GM19035 (cell line): ENCODE measurements around the gene AHSP.
"Not testable (repeated sequence)": the region's sequence is repeated elsewhere in the genome, so short reads cannot be mapped to it uniquely, and the experiment has no call there.

Source experiments
- ATAC-seq: cut with Tn5 transposase; IDR thresholded peaks from one replicate; pipeline ENCODE4 v1.9.1; 2021; ENCODE audit not compliant: unreplicated experiment

The AHSP gene, protein sequence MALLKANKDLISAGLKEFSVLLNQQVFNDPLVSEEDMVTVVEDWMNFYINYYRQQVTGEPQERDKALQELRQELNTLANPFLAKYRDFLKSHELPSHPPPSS

DNA sequence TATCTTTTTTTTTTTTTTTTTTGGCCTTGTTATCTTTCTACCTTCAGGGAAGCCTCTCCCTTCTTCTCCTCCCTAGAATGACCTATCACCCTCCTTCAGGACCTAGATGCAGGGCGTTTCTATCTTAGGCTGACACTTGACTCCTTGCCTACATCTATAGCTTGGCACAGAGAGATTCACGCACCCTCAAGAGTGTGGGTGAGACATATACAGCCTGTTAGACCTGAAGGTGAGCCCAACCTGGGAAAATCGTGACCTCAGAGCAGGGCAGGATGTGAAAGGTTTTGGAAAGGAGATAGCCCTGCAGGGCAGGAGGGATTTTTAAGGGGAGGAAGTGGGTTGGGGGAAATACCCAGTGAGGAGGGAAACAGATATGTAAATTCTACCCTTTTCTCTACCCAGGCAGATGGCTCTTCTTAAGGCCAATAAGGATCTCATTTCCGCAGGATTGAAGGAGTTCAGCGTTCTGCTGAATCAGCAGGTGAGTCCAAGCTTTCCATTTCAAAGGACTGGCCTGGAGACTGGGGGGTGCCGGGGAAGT is at the start of gene AHSP:
Gene AHSP (plus strand): TSS at position 167 of the 541 bp plus-strand sequence. CDS start 240 bp downstream, at position 407.
- no peak for ATAC-seq

DNA sequence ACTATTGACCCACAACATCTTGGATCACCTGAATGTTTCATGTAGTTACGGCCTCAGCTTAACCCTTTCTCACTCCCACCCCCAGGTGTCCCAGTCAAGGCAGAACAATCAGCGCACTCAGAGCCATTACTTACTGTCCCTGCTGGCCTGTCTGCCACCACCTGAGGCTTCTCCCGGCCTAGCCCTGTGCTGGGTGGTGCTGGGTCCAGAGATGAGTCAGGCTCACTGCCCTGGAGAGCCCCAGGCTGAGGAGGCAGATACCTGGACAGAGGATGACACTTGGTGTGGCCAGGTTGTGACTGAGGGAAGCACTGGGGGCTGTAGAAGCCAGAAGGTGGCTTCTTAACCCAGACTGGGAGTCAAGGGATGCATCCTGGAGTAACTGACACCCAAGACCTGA is 48.7 kb upstream of the AHSP start:
- ATAC-seq: no peak

DNA sequence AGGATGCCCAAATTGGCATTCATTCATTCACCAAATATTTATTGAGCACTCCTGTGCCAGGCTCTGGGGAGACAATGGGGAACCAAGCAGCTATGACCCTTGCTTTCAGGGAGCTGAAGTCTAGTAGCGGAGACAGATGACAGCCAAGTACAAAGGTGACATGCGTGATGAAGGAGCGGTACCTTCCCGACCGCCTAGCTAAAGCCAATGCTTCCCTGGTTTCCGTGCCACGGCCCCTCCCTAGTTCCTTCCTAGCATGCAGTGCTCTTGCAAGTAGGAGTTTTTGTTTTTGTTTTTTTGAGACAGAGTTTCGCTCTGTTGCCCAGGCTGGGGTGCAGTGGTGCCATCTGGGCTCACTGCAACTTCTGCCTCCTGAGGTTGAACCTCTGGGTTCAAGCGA is 47.9 kb upstream of the AHSP start:
- no peak for ATAC-seq

DNA sequence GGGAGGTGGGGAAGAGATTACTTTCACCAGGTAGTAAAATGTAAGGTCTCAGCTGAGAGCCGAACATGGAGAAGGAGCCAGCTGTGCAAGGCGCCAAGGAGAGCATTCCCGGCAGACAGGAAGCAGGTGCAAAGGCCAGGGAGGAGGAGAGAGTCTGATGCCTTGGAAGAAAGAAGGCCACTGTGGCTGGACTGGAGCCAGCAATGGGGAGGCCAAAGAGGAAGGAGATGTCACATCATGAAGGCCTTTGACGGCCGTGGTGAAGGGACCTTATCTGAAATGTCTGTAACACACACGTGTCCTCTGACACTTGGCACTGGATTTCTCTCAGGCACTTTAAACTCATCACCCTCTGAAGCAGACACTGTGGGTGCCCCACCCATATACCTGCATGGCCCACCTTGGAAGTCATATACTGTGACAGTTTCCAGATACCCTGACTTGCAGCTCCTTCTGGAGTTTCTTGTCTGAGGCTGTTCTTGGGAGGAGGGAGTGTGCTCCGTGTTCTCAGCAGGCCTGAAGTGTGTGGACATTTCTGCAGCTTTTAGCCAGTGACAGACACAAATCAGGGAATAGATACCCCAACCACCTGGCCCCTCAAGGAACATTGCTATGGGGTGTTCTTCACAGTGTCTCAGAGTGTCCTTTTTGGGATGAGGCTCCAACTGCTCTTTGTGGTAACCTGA is 46.7 kb upstream of the AHSP start:
- no peak for ATAC-seq

DNA sequence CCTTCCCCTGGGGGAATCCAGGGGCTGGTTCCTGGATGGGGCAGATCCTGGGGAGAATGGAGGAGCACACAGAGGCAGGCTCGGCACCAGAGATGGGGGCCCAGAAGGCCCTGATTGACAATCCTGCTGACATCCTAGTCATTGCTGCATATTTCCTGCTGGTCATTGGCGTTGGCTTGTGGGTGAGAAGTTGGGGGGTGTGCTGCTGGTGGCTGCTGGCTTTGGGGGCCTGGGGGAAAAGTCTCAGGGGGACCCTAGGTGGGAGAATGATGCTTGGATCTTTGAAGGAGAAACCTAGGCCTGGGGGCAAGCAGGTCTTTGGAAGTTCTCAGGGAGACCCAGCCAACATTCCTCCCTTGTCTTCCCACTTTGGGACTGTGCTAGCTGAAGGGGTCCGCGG is 44.6 kb upstream of the AHSP start, which contains the start of gene SLC5A2:
Gene SLC5A2 (plus strand): TSS at position 43 of the 400 bp plus-strand sequence. CDS start 14 bp downstream, at position 57.
- ATAC-seq: no peak

DNA sequence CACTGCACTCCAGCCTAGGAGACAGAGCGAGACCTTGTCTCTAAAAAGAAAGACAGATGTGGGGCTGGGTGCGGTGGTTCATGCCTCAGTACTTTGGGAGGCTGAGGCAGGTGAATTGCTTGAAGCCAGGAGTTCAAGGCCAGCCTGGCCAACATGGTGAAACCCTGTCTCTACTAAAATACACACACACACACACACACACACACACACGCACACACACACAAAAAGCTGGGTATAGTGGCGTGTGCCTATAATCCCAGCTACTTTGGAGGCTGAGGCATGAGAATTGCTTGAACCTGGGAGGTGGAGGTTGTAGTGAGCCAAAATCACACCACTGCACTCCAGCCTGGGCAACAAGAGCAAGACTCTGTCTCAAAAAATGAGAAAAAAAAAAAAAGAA is 43.7 kb upstream of the AHSP start:
- ATAC-seq: not testable (repeated sequence)

DNA sequence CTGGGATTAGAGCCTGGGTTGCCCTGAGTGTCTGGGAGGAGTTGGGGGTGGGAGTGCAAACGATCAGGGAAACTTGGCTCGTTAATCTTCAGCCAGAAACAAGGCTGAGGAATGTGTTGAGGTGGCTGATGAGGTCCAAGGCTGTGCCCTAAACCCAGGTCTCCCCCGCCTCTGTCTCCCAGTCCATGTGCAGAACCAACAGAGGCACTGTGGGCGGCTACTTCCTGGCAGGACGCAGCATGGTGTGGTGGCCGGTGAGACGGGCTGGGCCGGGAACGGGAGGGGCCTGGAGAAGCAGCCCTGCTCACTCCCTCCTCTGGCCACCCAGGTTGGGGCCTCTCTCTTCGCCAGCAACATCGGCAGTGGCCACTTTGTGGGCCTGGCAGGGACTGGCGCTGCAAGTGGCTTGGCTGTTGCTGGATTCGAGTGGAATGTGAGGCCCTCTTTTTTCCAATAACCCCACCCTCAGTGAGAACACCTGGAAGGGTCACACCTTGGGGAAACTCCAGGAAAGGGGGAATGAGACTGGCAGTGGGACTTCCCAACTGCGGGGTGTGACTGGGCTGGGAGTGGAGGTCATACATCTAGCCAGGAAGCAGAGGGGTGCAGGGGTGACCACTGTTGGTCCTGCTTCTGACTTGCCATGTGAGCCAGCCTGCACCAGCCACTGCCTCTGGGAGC is 43.1 kb upstream of the AHSP start:
- ATAC-seq: no peak

DNA sequence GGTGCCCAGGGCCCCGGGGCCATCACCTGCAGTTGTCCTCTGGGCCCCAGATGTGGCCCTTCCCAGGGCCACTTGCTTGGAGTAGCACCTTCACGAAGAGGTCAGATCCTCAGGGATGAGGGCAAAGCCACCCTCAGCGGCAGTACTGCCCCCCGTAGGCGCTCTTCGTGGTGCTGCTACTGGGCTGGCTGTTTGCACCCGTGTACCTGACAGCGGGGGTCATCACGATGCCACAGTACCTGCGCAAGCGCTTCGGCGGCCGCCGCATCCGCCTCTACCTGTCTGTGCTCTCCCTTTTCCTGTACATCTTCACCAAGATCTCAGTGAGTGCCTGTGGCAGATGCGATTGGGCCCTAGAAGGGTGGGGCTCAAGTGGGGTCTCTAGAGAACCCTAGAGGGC is 42.1 kb upstream of the AHSP start:
- no peak for ATAC-seq

DNA sequence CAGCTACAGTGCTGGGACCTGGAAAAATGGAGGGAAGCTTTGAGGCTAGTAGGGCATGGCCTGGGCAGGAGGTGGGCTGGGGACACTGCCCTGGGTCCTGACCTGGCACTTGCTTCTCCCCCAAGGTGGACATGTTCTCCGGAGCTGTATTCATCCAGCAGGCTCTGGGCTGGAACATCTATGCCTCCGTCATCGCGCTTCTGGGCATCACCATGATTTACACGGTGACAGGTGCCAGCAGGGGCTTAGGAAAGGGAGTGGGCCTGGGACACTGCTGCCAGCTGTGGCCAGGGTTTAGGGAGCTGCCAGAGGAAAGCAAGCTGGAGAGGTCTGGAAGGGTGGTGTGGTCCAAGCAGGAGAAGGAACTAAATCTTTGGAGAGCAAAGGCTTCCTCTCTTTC is 41.7 kb upstream of the AHSP start:
- no peak for ATAC-seq

DNA sequence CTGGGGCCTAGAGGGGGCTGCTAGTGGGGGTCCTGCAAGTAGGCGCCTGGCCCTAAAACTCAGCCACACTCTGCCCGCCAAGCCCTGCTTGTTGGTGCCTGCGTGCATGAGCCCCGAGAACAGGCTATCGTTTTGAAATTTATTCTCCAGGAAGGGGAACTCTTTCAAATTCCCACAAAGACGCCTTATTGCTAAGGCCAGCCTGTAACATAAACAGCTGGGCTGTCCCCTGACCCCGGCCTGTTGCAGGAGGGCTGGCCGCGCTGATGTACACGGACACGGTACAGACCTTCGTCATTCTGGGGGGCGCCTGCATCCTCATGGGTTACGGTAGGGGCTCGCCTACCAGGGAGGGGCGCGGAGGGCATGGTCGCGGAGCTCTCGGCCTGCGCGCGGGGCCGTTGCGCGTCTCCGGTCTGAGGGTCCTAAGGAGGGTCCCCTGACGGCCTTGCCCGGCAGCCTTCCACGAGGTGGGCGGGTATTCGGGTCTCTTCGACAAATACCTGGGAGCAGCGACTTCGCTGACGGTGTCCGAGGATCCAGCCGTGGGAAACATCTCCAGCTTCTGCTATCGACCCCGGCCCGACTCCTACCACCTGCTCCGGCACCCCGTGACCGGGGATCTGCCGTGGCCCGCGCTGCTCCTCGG is 40.5 kb upstream of the AHSP start:
- peak; percentile 3 for ATAC-seq

DNA sequence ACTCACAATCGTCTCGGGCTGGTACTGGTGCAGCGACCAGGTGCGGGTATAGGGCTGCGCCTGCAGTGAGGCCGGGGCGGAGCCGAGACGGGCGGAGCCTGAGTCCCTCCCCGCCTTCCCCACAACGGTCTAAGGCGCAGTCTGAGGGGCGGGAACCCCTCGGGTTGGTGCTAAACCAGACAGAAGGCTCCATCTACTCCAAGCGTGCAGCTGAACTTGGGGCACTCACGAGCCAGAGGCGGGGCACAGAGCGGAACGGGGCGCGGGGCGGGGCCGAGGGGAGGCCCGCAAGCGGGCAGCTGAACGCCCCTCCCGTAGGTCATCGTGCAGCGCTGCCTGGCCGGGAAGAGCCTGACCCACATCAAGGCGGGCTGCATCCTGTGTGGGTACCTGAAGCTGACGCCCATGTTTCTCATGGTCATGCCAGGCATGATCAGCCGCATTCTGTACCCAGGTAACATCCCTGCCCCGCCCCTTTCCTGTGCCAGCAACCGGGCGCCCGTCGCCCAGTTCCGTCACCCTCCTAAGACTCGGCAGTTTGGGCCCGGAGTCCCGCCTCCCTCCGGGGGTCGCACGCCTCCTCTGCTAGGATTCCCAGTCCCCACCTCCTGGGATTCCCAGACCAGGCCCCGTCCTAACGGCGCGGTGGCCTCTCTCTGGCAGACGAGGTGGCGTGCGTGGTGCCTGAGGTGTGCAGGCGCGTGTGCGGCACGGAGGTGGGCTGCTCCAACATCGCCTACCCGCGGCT is 39.8 kb upstream of the AHSP start:
- ATAC-seq: peak; percentile 90

DNA sequence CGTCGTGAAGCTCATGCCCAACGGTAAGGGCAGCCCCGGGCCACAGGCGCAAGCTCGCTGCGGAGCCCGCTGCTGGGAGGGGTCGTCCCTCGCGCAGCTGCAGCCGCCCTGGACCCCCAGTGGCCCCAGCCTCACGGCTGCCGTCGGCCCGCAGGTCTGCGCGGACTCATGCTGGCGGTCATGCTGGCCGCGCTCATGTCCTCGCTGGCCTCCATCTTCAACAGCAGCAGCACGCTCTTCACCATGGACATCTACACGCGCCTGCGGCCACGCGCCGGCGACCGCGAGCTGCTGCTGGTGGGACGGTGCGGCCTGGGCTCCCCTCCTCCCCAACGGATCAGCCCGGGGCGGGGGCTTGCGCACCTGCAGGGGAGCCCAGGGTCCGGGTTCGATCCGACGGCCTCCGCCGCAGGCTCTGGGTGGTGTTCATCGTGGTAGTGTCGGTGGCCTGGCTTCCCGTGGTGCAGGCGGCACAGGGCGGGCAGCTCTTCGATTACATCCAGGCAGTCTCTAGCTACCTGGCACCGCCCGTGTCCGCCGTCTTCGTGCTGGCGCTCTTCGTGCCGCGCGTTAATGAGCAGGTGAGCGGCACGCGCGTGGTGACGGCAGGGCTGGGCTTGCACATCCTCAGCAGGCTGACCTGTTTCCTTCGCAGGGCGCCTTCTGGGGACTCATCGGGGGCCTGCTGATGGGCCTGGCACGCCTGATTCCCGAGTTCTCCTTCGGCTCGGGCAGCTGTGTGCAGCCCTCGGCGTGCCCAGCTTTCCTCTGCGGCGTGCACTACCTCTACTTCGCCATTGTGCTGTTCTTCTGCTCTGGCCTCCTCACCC is 39.0 kb upstream of the AHSP start:
- ATAC-seq: no peak

DNA sequence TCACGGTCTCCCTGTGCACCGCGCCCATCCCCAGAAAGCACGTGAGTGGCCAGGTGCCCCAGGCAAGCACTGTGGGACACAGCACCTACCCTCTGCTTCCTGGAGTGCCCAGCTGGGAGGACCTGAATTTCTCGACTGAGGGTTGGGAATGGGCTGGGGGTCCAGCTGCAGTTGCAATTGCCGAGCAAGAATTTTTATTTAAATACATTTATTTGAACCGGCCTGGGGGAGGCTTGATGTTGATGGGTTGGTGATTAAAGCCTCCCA is 38.5 kb upstream of the AHSP start:
- no peak for ATAC-seq

DNA sequence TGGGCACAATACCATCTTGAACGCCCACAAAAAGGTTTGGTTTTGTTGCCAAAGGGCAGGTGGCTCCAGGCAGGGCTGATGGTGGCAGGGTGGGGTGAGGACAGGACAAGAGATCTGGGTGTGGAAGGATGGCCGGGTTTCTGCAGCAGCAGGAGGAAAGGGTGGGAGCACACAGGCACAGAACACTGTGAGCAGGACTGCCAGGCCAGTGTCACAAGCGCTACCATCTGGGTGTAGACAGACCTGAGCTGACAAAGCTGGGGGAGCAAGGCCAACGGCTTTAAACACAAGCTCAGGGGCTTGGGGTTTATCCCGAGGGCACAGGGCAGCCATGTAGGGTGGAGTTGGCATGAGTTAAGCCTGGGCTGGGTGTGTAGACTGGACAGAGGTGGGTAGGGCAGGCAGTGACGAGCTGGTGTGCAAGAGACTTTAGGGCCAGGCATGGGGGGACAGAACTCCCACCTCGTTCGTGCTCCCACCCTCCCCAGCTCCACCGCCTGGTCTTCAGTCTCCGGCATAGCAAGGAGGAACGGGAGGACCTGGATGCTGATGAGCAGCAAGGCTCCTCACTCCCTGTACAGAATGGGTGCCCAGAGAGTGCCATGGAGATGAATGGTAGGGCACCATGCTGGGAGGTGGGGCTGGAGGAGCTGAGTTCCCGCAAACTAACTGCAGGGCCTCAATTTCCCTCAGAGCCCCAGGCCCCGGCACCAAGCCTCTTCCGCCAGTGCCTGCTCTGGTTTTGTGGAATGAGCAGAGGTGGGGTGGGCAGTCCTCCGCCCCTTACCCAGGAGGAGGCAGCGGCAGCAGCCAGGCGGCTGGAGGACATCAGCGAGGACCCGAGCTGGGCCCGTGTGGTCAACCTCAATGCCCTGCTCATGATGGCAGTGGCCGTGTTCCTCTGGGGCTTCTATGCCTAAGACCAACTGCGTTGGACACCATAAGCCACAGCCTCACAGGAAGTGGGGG is 37.8 kb upstream of the AHSP start:
- no peak for ATAC-seq

DNA sequence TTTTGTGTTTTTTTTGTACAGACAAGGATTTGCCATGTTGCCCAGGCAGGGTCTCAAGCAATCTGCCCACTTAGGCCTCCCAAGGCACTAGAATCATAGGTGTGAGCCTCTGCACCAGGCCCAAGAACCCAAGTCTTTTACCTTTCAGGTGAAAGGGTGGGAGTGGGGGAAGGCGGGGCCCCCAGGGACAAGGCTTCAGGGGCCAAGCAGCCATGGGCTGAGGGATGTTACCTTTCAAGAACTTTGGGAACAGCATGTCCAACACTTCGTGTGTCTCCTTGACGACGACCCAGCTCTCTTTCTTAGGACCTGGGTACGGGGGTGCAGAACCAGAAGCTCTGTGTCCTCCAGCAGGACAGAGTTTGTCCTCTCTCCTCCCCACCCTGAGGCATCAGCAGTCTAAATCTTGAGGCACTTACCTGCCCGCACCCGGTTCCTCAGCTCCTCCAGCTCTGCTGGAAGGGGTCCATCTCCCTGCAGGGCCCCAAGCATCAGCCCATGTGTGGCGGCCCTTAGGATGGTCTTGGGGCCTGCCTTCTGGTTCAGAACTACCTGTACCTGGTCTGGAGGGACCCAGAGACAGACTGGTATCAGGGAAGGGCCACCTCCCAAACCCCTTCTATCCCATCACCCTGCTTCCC is 35.8 kb upstream of the AHSP start:
- ATAC-seq: no peak

DNA sequence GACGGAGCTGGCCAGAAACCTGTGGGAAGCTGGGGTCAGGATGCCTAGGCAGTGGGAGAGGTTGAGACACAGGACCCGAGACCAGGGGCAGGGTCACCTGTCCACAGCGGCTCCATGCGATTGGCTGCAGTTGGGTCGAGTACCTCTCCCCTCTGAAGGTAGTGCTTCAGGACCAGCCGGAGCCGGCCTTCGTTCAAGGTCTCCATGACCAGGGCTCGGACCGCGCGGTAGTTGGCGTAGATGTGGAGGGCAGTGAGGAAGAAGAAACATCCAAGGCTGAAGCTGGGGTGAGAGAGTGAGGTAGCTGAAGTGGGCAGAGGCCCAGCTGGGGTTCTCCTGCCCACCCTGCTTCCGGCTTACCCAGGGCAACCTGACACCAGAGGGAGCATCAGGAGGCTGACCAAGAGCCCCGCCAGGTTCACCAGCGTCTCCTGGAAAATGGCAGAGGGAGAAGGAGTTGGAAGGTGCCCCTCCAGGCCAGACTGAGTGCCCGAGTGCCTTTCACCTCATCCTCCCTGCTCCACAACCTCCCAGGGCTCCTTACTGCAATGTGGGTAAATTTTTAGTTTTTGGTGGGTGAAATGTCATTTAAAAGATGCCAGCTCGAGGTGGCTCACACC is 34.1 kb upstream of the AHSP start:
- ATAC-seq: no peak

DNA sequence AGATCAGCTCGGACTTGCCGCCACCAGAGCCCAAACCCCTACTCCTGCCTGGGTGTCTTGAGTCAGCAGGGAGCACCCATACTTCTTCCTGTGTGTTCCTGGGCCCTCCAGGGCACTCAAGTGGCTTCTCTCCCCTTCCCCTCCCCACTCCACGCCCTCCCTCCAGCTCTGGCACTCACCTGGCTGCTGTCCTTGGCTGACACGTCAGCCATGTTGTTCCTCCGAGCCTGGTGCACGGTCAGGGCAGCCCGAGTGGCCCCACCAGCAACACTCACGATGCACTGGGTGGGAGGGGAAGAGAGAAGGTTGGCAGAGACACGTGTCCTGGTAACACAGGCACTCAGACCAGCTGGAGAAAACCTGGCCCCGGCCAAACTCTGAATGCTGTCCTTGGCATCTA is 31.0 kb upstream of the AHSP start:
- no peak for ATAC-seq

DNA sequence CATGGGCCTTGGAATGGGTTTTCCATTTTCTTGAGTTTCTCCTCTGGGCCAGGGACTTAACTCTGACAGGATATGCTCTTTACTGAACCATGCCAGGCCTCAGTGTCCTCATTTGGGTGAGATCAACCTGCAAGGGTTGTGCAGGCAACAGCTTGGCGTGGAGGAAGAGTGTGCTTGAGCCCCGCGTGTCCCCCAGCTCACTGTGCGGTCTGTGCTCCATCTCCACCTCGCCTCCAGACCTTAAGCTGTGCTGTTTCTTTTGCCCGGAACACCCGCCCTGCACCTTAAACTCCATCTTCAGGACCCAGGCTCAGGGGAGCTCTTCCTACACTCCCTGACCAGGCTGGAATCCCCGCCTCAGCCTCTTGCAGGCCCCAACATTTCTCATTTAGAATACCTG is 29.2 kb upstream of the AHSP start:
- no peak for ATAC-seq
